K562 (cell line): ENCODE data around the gene PSMD8. TPM values are rescaled to one million over a fixed set of nuclear protein-coding genes. Genes with fewer than 3 reads are reported as not detected.

Experiments
- ATF1 ChIP-seq, 2 experiments: fragments of 450-650 bp in 1 of 2; IDR thresholded peaks; 2 replicates each; pipeline ENCODE4 v1.6.1; 2016; ENCODE audit warnings: missing compliant biosample characterization in 1 of 2, missing genetic modification characterization in 1 of 2
- CCNT2 ChIP-seq: IDR thresholded peaks from 2 replicates; pipeline ENCODE4 v1.6.1; 2011; ENCODE audit warnings: borderline replicate concordance, low read depth, mild to moderate bottlenecking, moderate library complexity, mixed read lengths, low read length; ENCODE audit not compliant: insufficient read length; ENCODE audit errors: extremely low read depth
- MECOM ChIP-seq: fragments of 250-450 bp; sonication (Bioruptor Pico); IDR thresholded peaks from 2 replicates; pipeline ENCODE4 v1.8.0; 2022; ENCODE audit warnings: inconsistent platforms
- MYBL2 ChIP-seq, 2 experiments: fragments of 450-650 bp in 1 of 2; sonication (generic) in 1 of 2; formaldehyde crosslinking in 1 of 2; IDR thresholded peaks; 2 replicates each; pipeline versions ENCODE4 v1.6.1 to v1.8.1; 2017 to 2022; ENCODE audit warnings: borderline replicate concordance in 1 of 2, inconsistent platforms in 1 of 2, low read depth in 1 of 2, mild to moderate bottlenecking in 1 of 2, missing genetic modification reagents in 1 of 2, moderate library complexity in 1 of 2
- PHF21A ChIP-seq: fragments of 450-650 bp; IDR thresholded peaks from 2 replicates; pipeline ENCODE4 v1.6.1; 2017; ENCODE audit warnings: low read depth, borderline replicate concordance
- ZC3H11A ChIP-seq: IDR thresholded peaks from 2 replicates; pipeline ENCODE4 v1.6.1; 2012; ENCODE audit warnings: low read depth, low read length, improper control_type of control experiment
- ZKSCAN3 ChIP-seq: fragments of 250-450 bp; sonication (Bioruptor Pico); IDR thresholded peaks from 2 replicates; pipeline ENCODE4 v1.4.0; 2020
- ZNF184 ChIP-seq: sonication (generic); formaldehyde crosslinking; IDR thresholded peaks from 2 replicates; pipeline ENCODE4 v1.5.0; 2020; ENCODE audit warnings: missing genetic modification reagents
- ZNF224 ChIP-seq: sonication (generic); formaldehyde crosslinking; IDR thresholded peaks from 2 replicates; pipeline ENCODE4 v1.8.0; 2022; ENCODE audit warnings: mild to moderate bottlenecking, missing genetic modification reagents
- ZNF79 ChIP-seq: fragments of 250-450 bp; sonication (Bioruptor Pico); IDR thresholded peaks from 2 replicates; pipeline ENCODE4 v1.4.0; 2020; ENCODE audit warnings: low read depth, mild to moderate bottlenecking, moderate library complexity
- ZSCAN32 ChIP-seq: fragments of 450-650 bp; formaldehyde crosslinking; IDR thresholded peaks from 2 replicates; pipeline ENCODE4 v1.4.0; 2020; ENCODE audit warnings: mild to moderate bottlenecking, moderate library complexity
- polyA plus RNA-seq, 8 experiments: library from polyadenylated mRNA; depleted of rRNA in 4 of 8; stranded (reverse) in 5 of 8; unstranded in 3 of 8; fragments of >200 nt; fragmentation: Nextera tagmentation in 2 of 8; fragmentation: Illumina TruSeq in 1 of 8; extraction: Ambion mirVana in 2 of 8; extraction: Trizol in 1 of 8; gene quantifications; 2 replicates each; pipeline versions ENCODE4 v1.2.1 to v1.2.3, GENCODE V29; 2011 to 2014; ENCODE audit warnings: inconsistent platforms in 1 of 8, missing spikeins in 1 of 8
- total RNA-seq, 7 experiments: library from RNA; depleted of rRNA in 6 of 7; stranded (reverse); fragments of >200 nt in 6 of 7; fragmentation: Illumina TruSeq in 2 of 7; extraction: Trizol in 2 of 7; gene quantifications; 2 replicates each; pipeline versions ENCODE4 v1.2.1 to v1.2.3, GENCODE V29; 2011 to 2021; ENCODE audit warnings: low replicate concordance in 1 of 7
- TF ChIP-seq, protein P1 (sequence below), 2 experiments: fragments of 450-650 bp; IDR thresholded peaks; 2 replicates each; pipeline ENCODE4 v1.6.1; 2016
- TF ChIP-seq, protein P2 (sequence below): sonication (generic); IDR thresholded peaks from 2 replicates; pipeline ENCODE4 v1.6.1; 2016
- TF ChIP-seq, protein P3 (sequence below): fragments of 250-450 bp; sonication (Bioruptor Pico); IDR thresholded peaks from 2 replicates; pipeline ENCODE4 v1.5.0; 2021
- TF ChIP-seq, protein P4 (sequence below), 2 experiments: fragments of 450-650 bp; formaldehyde crosslinking in 1 of 2; IDR thresholded peaks; 2 replicates each; pipeline versions ENCODE4 v1.4.0 to v1.6.1; 2014 to 2020; ENCODE audit warnings: mild to moderate bottlenecking in 2 of 2, borderline replicate concordance in 1 of 2, low read depth in 1 of 2

The PSMD8 gene
- total and polyA plus RNA-seq, 9 of the 15 experiments (the other 6 are each of a cell fraction or from before 2014, with no cell fraction given): 130 to 583 (median 315) TPM

DNA sequence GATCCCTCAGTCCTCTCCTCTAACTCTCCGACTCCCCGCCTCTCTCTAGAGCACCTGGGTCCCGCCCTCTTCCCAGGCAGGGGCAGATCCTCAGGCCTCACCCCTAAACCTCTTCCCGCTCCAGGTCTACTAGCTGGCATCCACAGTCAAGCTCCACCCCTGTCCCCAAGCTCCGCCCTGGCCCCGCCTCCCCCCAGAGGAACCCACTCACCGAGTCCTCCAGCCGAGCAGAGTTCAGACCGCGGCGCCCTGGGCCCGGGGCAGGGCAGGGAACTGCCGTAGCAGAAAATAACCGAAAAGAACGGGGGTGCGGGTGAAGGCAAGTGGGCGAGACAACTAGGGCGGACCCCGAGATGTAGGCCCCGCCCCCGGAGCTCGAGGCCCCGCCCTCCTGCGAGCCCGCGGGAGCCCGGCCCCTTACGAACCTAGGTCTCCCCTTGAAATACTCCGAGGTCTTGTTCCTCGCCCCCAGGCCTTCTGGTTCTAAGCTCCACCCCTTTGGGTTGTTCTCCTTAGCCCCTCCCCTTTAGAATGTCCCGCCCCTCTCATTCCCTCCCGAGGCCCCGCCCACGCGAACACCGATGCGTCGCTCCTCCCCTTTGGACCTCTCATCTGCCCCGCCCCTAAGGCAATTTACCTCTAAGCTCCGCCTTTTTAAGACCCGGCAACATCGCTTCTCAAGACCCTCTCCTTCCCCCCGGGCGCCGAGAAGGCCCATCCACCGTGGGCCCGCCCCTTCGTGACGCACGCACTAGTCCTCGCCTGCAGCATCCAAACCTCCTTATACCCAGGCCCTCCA, 13.4 kb downstream of the PSMD8 start, which contains the start of gene GGN (continued):
- no peak for TF ChIP-seq ZNF224 (CRISPR knock-in tag)
- TF ChIP-seq ZC3H11A: no peak
- no peak for TF ChIP-seq MECOM (CRISPR knock-in tag)
- TF ChIP-seq, protein P1, sequence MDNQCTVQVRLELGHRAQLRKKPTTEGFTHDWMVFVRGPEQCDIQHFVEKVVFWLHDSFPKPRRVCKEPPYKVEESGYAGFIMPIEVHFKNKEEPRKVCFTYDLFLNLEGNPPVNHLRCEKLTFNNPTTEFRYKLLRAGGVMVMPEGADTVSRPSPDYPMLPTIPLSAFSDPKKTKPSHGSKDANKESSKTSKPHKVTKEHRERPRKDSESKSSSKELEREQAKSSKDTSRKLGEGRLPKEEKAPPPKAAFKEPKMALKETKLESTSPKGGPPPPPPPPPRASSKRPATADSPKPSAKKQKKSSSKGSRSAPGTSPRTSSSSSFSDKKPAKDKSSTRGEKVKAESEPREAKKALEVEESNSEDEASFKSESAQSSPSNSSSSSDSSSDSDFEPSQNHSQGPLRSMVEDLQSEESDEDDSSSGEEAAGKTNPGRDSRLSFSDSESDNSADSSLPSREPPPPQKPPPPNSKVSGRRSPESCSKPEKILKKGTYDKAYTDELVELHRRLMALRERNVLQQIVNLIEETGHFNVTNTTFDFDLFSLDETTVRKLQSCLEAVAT (IDR thresholded peaks at IDR 0.05): no peak
- TF ChIP-seq ZNF79: no peak
- TF ChIP-seq, protein P2, sequence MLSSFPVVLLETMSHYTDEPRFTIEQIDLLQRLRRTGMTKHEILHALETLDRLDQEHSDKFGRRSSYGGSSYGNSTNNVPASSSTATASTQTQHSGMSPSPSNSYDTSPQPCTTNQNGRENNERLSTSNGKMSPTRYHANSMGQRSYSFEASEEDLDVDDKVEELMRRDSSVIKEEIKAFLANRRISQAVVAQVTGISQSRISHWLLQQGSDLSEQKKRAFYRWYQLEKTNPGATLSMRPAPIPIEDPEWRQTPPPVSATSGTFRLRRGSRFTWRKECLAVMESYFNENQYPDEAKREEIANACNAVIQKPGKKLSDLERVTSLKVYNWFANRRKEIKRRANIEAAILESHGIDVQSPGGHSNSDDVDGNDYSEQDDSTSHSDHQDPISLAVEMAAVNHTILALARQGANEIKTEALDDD: peak; percentile 45; the same call in 1 of the 2 replicates
- TF ChIP-seq ATF1 (CRISPR knock-in tag; IDR thresholded peaks at IDR 0.05): no peak
- TF ChIP-seq ATF1 (tag; IDR thresholded peaks at IDR 0.05): peak; percentile 48
- TF ChIP-seq, protein P3, sequence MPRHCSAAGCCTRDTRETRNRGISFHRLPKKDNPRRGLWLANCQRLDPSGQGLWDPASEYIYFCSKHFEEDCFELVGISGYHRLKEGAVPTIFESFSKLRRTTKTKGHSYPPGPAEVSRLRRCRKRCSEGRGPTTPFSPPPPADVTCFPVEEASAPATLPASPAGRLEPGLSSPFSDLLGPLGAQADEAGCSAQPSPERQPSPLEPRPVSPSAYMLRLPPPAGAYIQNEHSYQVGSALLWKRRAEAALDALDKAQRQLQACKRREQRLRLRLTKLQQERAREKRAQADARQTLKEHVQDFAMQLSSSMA (CRISPR knock-in tag): no peak
- TF ChIP-seq, protein P4, sequence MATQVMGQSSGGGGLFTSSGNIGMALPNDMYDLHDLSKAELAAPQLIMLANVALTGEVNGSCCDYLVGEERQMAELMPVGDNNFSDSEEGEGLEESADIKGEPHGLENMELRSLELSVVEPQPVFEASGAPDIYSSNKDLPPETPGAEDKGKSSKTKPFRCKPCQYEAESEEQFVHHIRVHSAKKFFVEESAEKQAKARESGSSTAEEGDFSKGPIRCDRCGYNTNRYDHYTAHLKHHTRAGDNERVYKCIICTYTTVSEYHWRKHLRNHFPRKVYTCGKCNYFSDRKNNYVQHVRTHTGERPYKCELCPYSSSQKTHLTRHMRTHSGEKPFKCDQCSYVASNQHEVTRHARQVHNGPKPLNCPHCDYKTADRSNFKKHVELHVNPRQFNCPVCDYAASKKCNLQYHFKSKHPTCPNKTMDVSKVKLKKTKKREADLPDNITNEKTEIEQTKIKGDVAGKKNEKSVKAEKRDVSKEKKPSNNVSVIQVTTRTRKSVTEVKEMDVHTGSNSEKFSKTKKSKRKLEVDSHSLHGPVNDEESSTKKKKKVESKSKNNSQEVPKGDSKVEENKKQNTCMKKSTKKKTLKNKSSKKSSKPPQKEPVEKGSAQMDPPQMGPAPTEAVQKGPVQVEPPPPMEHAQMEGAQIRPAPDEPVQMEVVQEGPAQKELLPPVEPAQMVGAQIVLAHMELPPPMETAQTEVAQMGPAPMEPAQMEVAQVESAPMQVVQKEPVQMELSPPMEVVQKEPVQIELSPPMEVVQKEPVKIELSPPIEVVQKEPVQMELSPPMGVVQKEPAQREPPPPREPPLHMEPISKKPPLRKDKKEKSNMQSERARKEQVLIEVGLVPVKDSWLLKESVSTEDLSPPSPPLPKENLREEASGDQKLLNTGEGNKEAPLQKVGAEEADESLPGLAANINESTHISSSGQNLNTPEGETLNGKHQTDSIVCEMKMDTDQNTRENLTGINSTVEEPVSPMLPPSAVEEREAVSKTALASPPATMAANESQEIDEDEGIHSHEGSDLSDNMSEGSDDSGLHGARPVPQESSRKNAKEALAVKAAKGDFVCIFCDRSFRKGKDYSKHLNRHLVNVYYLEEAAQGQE (IDR thresholded peaks at IDR 0.05; ENCODE audit: borderline replicate concordance): no peak
- TF ChIP-seq, protein P4 (CRISPR knock-in tag; IDR thresholded peaks at IDR 0.05; ENCODE audit: low read depth): no peak
- TF ChIP-seq CCNT2: peak; percentile 46
- no peak for TF ChIP-seq PHF21A
- TF ChIP-seq MYBL2 (IDR thresholded peaks at IDR 0.05; ENCODE audit: low read depth): no peak
- TF ChIP-seq MYBL2 (CRISPR knock-in tag; IDR thresholded peaks at IDR 0.05; ENCODE audit: borderline replicate concordance): no peak
- TF ChIP-seq ZNF184 (CRISPR knock-in tag): no peak
- no peak for TF ChIP-seq ZKSCAN3 (CRISPR knock-in tag)
- TF ChIP-seq ZSCAN32 (CRISPR knock-in tag): no peak
